ENCODE measurements around the gene NDUFC2. TPM values are rescaled to one million over a fixed set of nuclear protein-coding genes. Genes with fewer than 3 reads are reported as not detected.

The NDUFC2 gene
- 100 to 1,000 TPM in 1 of 2 donors, 10 to 100 TPM in 1; 55.7 to 190 TPM for total RNA-seq
- 100 to 1,000 TPM; 160 to 182 TPM for polyA plus RNA-seq
- long read RNA-seq, donor 1, transcript NDUFC2-201 (3 exons, 2,518 nt) = major isoform, 183 of 229 reads
- long read RNA-seq, donor 1, partial matches to known transcripts = 44 of 229 reads
- long read RNA-seq, donor 1, other reads (novel, unspliced or antisense) = 0 of 229 reads
- long read RNA-seq, donor 2, transcript NDUFC2-201 (3 exons, 2,518 nt) = major isoform, 97 of 119 reads
- long read RNA-seq, donor 2, partial matches to known transcripts = 21 of 119 reads
- long read RNA-seq, donor 2, other reads (novel, unspliced or antisense) = 0 of 119 reads
- long read RNA-seq, donor 3, transcript NDUFC2-201 (3 exons, 2,518 nt) = major isoform, 96 of 118 reads
- long read RNA-seq, donor 3, partial matches to known transcripts = 19 of 118 reads
- long read RNA-seq, donor 3, other reads (novel, unspliced or antisense) = 0 of 118 reads
- long read RNA-seq, donor 4, transcript NDUFC2-201 (3 exons, 2,518 nt) = major isoform, 88 of 116 reads
- long read RNA-seq, donor 4, partial matches to known transcripts = 26 of 116 reads
- long read RNA-seq, donor 4, other reads (novel, unspliced or antisense) = 0 of 116 reads
- long read RNA-seq, donor 5, transcript NDUFC2-201 (3 exons, 2,518 nt) = major isoform, 203 of 253 reads
- long read RNA-seq, donor 5, partial matches to known transcripts = 46 of 253 reads
- long read RNA-seq, donor 5, other reads (novel, unspliced or antisense) = 0 of 253 reads

DNA sequence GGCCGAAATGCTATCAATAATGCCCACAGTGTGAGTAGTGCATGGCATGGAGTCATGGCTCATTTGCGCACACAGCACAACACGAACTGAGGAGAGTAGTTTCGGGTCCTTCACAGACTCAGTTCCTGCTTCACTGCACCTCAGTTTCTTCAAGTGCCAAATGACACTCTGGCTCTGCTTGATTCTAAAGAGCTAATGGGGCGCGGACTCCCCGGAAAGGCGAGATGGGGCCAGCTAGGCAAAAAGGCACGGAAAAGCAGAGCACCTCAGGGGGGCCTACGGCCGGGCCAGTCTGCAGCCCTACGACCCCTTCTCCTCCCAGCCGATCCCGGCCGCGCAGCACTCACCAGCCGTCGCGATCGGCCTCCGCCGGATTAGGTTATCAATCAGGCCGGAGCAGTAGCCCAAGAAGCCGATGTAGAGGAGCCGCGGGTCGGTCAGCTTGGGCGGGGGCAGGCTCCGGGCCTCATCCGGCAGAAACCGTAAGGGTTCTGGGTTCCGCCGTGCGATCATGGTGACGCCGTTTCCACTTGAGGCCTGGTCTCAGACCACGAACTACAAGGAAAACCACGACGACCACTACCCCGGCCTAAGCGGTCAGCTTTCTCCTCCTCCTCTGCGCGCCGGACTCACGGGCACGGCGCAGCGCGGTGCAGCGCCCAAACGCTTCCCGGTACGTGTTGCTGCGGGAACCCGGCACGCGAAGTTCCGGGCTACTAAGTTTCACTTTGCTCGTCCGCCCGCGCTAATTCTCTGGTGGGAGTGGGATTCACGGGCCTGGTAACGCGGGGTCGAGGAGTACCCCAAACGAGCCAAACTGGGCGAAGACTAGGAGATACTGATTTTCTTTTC is at the start of gene NDUFC2:
Gene NDUFC2, minus strand, starts transcription at position 631 of the 852 bp plus-strand sequence. Its CDS starts 118 bp downstream, at position 513.
- Histone ChIP-seq H3K27me3 (ENCODE audit: control insufficient read depth in 3 of 3, insufficient read depth in 3 of 3, low read length in 2 of 3) (no peaks in the 10 kb centered on the region), H3K27ac (ENCODE audit: low read depth in 1 of 2, low read length in 1 of 2) (peak within 1 kb of the TSS; percentile 87 to 89), H3K36me3 (ENCODE audit: control insufficient read depth in 4 of 4, insufficient read depth in 4 of 4, low read length in 4 of 4) (peaks cover 0 to 13% (median 3%) of the 10 kb centered on the region in 4 donors), H3K9ac (ENCODE audit: insufficient read depth in 1 of 2, low read length in 2 of 2) (peak within 1 kb of the TSS; percentile 95 to 98), H3K4me1 (ENCODE audit: control insufficient read depth in 5 of 5, insufficient read depth in 5 of 5, low read length in 5 of 5) (peaks cover 11 to 44% (median 22%) of the 10 kb centered on the region in 5 donors), H3K4me3 (peak within 1 kb of the TSS; percentile 94), H3K9me3 (ENCODE audit: control insufficient read depth in 4 of 4, insufficient read depth in 3 of 4, low read length in 3 of 4) (no peaks in the 10 kb centered on the region)
- peak; percentile 85 to 94 (median 89) for DNase-seq
- ATAC-seq (ENCODE audit: insufficient read depth, low FRiP score) = peak; percentile 94
- WGBS, 2 donors = 0% methylated on average over 66 to 68 of the region's 68 CpGs
- TF ChIP-seq, protein P1, sequence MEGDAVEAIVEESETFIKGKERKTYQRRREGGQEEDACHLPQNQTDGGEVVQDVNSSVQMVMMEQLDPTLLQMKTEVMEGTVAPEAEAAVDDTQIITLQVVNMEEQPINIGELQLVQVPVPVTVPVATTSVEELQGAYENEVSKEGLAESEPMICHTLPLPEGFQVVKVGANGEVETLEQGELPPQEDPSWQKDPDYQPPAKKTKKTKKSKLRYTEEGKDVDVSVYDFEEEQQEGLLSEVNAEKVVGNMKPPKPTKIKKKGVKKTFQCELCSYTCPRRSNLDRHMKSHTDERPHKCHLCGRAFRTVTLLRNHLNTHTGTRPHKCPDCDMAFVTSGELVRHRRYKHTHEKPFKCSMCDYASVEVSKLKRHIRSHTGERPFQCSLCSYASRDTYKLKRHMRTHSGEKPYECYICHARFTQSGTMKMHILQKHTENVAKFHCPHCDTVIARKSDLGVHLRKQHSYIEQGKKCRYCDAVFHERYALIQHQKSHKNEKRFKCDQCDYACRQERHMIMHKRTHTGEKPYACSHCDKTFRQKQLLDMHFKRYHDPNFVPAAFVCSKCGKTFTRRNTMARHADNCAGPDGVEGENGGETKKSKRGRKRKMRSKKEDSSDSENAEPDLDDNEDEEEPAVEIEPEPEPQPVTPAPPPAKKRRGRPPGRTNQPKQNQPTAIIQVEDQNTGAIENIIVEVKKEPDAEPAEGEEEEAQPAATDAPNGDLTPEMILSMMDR (IDR thresholded peaks at IDR 0.05; ENCODE audit: control extremely low read depth, extremely low read depth) = no peak

DNA sequence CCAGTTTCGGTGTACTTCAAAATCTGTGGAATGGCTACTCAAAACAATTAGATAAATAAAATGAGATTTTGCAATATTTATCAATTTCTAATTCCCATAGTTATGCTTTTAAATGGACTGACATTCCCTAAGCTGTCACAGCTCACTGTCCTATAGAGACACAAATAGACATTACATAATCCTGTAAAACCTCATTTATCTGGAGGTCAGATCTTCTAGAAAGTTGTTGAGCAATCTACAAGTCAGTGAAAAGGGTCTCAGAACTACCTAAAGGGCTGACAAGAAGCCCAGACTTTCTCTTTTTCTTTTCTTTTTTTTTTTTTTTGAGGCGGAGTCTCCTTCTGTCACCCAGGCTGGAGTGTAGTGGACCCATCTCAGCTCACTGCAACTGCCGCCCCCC is 47.7 kb upstream of the NDUFC2 start:
- no peak for DNase-seq
- WGBS, 2 donors = 96% methylated on average over 3 of the region's 3 CpGs
- H3K9ac ChIP-seq (ENCODE audit: insufficient read depth in 1 of 2, low read length in 2 of 2) = no peak overlapping the region
- H3K9me3 ChIP-seq (ENCODE audit: control insufficient read depth in 4 of 4, insufficient read depth in 3 of 4, low read length in 3 of 4) = no peaks in the 10 kb centered on the region
- no peak for ATAC-seq (ENCODE audit: insufficient read depth, low FRiP score)
- H3K36me3 ChIP-seq (ENCODE audit: control insufficient read depth in 4 of 4, insufficient read depth in 4 of 4, low read length in 4 of 4) = peaks cover 3 to 10% (median 6%) of the 10 kb centered on the region in 4 donors
- no peak overlapping the region for H3K4me3 ChIP-seq
- H3K27me3 ChIP-seq (ENCODE audit: control insufficient read depth in 3 of 3, insufficient read depth in 3 of 3, low read length in 2 of 3) = no peaks in the 10 kb centered on the region
- TF ChIP-seq, protein P1 (IDR thresholded peaks at IDR 0.05; ENCODE audit: control extremely low read depth, extremely low read depth) = no peak
- H3K27ac ChIP-seq (ENCODE audit: low read depth in 1 of 2, low read length in 1 of 2) = no peak overlapping the region
- peaks cover 0 to 4% (median 0%) of the 10 kb centered on the region in 5 donors for H3K4me1 ChIP-seq (ENCODE audit: control insufficient read depth in 5 of 5, insufficient read depth in 5 of 5, low read length in 5 of 5)

DNA sequence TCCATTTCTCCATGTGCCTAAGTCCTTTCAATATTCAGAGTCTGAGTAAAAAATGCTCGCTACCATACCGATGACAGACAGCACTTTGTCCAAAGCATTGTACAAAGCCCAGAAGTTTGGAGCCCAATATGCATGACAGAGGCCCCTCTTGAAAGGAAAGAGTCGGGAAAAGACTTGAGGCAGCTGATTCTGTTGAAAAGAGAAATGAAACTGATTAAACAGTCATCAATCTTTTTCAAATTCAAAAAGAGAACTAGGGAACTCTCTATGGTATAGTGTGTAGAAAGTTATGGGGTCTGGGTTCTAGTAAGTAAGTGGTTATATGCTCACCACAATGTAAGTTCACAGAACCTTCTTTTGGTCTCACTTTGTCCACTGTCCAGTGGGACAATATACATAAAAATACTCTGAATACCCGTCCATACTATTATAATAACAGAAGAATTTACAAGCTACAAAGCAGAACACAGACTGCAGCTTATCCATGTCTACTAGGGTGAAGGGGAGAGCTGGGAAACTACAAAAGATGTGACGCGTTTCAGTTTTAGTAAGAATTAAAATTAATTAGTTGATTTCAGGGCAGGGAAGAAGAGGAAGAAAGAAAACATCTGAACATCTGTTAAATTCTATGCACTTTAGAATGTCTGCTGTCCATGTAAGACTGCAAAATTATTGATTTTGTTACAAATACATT is 33.1 kb upstream of the NDUFC2 start:
- H3K4me1 ChIP-seq (ENCODE audit: control insufficient read depth in 5 of 5, insufficient read depth in 5 of 5, low read length in 5 of 5) = no peaks in the 10 kb centered on the region
- TF ChIP-seq, protein P1 (IDR thresholded peaks at IDR 0.05; ENCODE audit: control extremely low read depth, extremely low read depth) = no peak
- DNase-seq = no peak
- ATAC-seq (ENCODE audit: insufficient read depth, low FRiP score) = no peak
- H3K4me3 ChIP-seq = no peak overlapping the region
- no peak overlapping the region for H3K27ac ChIP-seq (ENCODE audit: low read depth in 1 of 2, low read length in 1 of 2)
- no peaks in the 10 kb centered on the region for H3K27me3 ChIP-seq (ENCODE audit: control insufficient read depth in 3 of 3, insufficient read depth in 3 of 3, low read length in 2 of 3)
- no peaks in the 10 kb centered on the region for H3K9me3 ChIP-seq (ENCODE audit: control insufficient read depth in 4 of 4, insufficient read depth in 3 of 4, low read length in 3 of 4)
- H3K9ac ChIP-seq (ENCODE audit: insufficient read depth in 1 of 2, low read length in 2 of 2) = no peak overlapping the region
- 85 to 93% methylated on average over 6 of the region's 6 CpGs for WGBS, 2 donors
- peaks cover 0 to 15% (median 11%) of the 10 kb centered on the region in 4 donors for H3K36me3 ChIP-seq (ENCODE audit: control insufficient read depth in 4 of 4, insufficient read depth in 4 of 4, low read length in 4 of 4)

Data from lung (tissue), 16 donors.